WTC11 (cell line): Measurements from ENCODE around the gene FNDC11.
A peak's percentile ranks its signal among the peaks of the same experiment; 100 is the strongest.

Experiments used
- ATF6 ChIP-seq: sonication (generic); formaldehyde crosslinking; IDR thresholded peaks from 2 replicates; pipeline ENCODE4 v1.8.1; 2023; ENCODE audit warnings: mild to moderate bottlenecking, missing genetic modification reagents
- E2F1 ChIP-seq: sonication (generic); formaldehyde crosslinking; IDR thresholded peaks from 2 replicates; pipeline ENCODE4 v1.8.0; 2022; ENCODE audit warnings: mild to moderate bottlenecking, missing genetic modification reagents
- EMX1 ChIP-seq: fragments of 250-450 bp; sonication (Bioruptor Pico); IDR thresholded peaks from 2 replicates; pipeline ENCODE4 v1.8.0; 2021; ENCODE audit warnings: mild to moderate bottlenecking
- ESRRA ChIP-seq: sonication (generic); formaldehyde crosslinking; IDR thresholded peaks from 2 replicates; pipeline ENCODE4 v1.8.1; 2022; ENCODE audit warnings: mild to moderate bottlenecking, missing genetic modification reagents, borderline replicate concordance
- MAX ChIP-seq: sonication (generic); formaldehyde crosslinking; IDR thresholded peaks from 2 replicates; pipeline ENCODE4 v1.8.0; 2022; ENCODE audit warnings: mild to moderate bottlenecking, missing genetic modification reagents
- MXD4 ChIP-seq: fragments of 250-450 bp; sonication (Bioruptor Pico); IDR thresholded peaks from 2 replicates; pipeline ENCODE4 v1.8.0; 2021; ENCODE audit warnings: mild to moderate bottlenecking, moderate library complexity, borderline replicate concordance
- RELA ChIP-seq: sonication (generic); formaldehyde crosslinking; IDR thresholded peaks from 2 replicates; pipeline ENCODE4 v1.8.1; 2022; ENCODE audit warnings: missing genetic modification reagents, mild to moderate bottlenecking, borderline replicate concordance
- SP1 ChIP-seq: sonication (generic); formaldehyde crosslinking; conservative IDR thresholded peaks from 2 replicates; pipeline ENCODE4 v1.8.1; 2022; ENCODE audit warnings: missing genetic modification reagents
- USF1 ChIP-seq: sonication (generic); formaldehyde crosslinking; IDR thresholded peaks from 2 replicates; pipeline ENCODE4 v1.8.0; 2022; ENCODE audit warnings: mild to moderate bottlenecking, missing genetic modification reagents
- ZNF121 ChIP-seq: sonication (generic); formaldehyde crosslinking; IDR thresholded peaks from 2 replicates; pipeline ENCODE4 v1.8.0; 2023; ENCODE audit warnings: missing genetic modification reagents
- TF ChIP-seq, protein P1 (sequence below): fragments of 200-600 bp; IDR thresholded peaks from 2 replicates; pipeline ENCODE4 v1.8.0; 2022; ENCODE audit warnings: antibody characterized with exemption
- TF ChIP-seq, protein P2 (sequence below): sonication (generic); formaldehyde crosslinking; IDR thresholded peaks from 2 replicates; pipeline ENCODE4 v1.8.1; 2023; ENCODE audit warnings: mild to moderate bottlenecking, missing genetic modification reagents, borderline replicate concordance

- no peak for TF ChIP-seq ATF6 (CRISPR knock-in tag)
- TF ChIP-seq, protein P1, sequence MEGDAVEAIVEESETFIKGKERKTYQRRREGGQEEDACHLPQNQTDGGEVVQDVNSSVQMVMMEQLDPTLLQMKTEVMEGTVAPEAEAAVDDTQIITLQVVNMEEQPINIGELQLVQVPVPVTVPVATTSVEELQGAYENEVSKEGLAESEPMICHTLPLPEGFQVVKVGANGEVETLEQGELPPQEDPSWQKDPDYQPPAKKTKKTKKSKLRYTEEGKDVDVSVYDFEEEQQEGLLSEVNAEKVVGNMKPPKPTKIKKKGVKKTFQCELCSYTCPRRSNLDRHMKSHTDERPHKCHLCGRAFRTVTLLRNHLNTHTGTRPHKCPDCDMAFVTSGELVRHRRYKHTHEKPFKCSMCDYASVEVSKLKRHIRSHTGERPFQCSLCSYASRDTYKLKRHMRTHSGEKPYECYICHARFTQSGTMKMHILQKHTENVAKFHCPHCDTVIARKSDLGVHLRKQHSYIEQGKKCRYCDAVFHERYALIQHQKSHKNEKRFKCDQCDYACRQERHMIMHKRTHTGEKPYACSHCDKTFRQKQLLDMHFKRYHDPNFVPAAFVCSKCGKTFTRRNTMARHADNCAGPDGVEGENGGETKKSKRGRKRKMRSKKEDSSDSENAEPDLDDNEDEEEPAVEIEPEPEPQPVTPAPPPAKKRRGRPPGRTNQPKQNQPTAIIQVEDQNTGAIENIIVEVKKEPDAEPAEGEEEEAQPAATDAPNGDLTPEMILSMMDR: no peak
- no peak for TF ChIP-seq SP1
- no peak for TF ChIP-seq ESRRA
- TF ChIP-seq E2F1: no peak
- TF ChIP-seq RELA (CRISPR knock-in tag): peak; percentile 88; the same call in 1 of the 2 replicates
- no peak for TF ChIP-seq EMX1 (CRISPR knock-in tag)
- TF ChIP-seq ZNF121 (CRISPR knock-in tag): no peak
- no peak for TF ChIP-seq MXD4 (CRISPR knock-in tag)
- peak; percentile 17; the same call in 1 of the 2 replicates for TF ChIP-seq MAX
- TF ChIP-seq USF1 (CRISPR knock-in tag): no peak
- TF ChIP-seq, protein P2, sequence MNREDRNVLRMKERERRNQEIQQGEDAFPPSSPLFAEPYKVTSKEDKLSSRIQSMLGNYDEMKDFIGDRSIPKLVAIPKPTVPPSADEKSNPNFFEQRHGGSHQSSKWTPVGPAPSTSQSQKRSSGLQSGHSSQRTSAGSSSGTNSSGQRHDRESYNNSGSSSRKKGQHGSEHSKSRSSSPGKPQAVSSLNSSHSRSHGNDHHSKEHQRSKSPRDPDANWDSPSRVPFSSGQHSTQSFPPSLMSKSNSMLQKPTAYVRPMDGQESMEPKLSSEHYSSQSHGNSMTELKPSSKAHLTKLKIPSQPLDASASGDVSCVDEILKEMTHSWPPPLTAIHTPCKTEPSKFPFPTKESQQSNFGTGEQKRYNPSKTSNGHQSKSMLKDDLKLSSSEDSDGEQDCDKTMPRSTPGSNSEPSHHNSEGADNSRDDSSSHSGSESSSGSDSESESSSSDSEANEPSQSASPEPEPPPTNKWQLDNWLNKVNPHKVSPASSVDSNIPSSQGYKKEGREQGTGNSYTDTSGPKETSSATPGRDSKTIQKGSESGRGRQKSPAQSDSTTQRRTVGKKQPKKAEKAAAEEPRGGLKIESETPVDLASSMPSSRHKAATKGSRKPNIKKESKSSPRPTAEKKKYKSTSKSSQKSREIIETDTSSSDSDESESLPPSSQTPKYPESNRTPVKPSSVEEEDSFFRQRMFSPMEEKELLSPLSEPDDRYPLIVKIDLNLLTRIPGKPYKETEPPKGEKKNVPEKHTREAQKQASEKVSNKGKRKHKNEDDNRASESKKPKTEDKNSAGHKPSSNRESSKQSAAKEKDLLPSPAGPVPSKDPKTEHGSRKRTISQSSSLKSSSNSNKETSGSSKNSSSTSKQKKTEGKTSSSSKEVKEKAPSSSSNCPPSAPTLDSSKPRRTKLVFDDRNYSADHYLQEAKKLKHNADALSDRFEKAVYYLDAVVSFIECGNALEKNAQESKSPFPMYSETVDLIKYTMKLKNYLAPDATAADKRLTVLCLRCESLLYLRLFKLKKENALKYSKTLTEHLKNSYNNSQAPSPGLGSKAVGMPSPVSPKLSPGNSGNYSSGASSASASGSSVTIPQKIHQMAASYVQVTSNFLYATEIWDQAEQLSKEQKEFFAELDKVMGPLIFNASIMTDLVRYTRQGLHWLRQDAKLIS: no peak
Observed at GRCh38 chr20:63520934-63521601, 32.9 kb upstream of the FNDC11 start.
